ENCODE measurements around the gene MYO16. TPM values are rescaled to one million over a fixed set of nuclear protein-coding genes. Genes with fewer than 3 reads are reported as not detected.

Gene MYO16
- total RNA-seq, 4 donors from 2014 or later: under 0.01 to 0.21 TPM; not detected in 2

GRCh38 chr13:108834193-108834592 lies 204.8 kb downstream of the MYO16 start:
- Histone ChIP-seq H3K4me3 (no peak overlapping the region), H3K4me1 (no peaks in the 10 kb centered on the region), H3K9me3 (no peaks in the 10 kb centered on the region), H3K27me3 (no peaks in the 10 kb centered on the region), H3K36me3 (no peaks in the 10 kb centered on the region), H3K27ac (no peak overlapping the region)
- DNase-seq (ENCODE audit: low spot score in 2 of 2): no peak
- TF ChIP-seq EP300 (IDR thresholded peaks at IDR 0.05) (no peak), CTCF (IDR thresholded peaks at IDR 0.05) (no peak), POLR2A (IDR thresholded peaks at IDR 0.05) (no peak)
- WGBS, 2 donors: 92 to 98% methylated on average over 1 of the region's 1 CpG

DNA sequence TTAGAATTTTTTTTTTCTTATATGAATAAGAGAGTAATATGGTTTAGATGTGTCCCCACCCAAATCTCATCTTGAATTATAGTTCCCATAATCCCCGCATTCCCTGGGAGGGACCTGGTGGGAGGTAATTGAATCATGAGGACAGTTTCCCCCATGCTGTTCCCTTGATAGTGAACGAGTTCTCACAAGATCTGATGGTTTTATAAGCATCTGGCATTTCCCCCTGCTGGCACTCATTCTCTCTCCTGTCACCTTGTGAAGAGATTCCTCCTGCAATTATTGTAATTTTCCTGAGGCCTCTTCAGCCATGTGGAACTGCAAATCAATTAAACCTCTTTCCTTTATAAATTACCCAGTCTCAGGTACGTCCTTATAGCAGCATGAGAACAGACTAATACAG lies 205.7 kb downstream of the MYO16 start:
- no peaks in the 10 kb centered on the region for H3K36me3 ChIP-seq
- TF ChIP-seq POLR2A (IDR thresholded peaks at IDR 0.05): no peak
- no peak for TF ChIP-seq EP300 (IDR thresholded peaks at IDR 0.05)
- no peak for TF ChIP-seq CTCF (IDR thresholded peaks at IDR 0.05)
- no peak for DNase-seq (ENCODE audit: low spot score in 2 of 2)
- H3K27ac ChIP-seq: no peak overlapping the region
- no peaks in the 10 kb centered on the region for H3K27me3 ChIP-seq
- no peak overlapping the region for H3K4me3 ChIP-seq
- H3K4me1 ChIP-seq: no peaks in the 10 kb centered on the region
- 54 to 55% methylated on average over 3 of the region's 3 CpGs for WGBS, 2 donors
- H3K9me3 ChIP-seq: no peaks in the 10 kb centered on the region

DNA sequence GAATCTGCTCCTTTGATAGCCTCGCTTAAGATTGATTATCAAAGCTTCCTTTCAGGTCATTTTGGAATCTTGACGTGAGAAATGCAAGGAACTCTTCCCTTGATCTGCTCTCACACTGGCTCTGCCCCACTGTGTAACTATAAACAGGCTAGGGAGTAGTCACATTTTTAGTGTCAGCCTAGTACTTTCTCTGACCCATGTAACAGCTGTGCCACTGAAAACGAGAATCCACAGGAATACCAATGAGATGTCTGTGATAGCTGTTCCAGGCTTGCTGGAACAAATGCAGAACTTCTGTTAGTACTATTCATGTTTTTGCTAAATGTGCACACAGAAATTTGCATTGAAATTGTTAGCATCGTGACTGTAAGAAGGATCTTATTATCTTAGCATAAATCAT lies 221.3 kb downstream of the MYO16 start:
- DNase-seq (ENCODE audit: low spot score in 2 of 2): no peak
- H3K27me3 ChIP-seq: no peaks in the 10 kb centered on the region
- H3K27ac ChIP-seq: no peak overlapping the region
- H3K4me3 ChIP-seq: no peak overlapping the region
- no peaks in the 10 kb centered on the region for H3K36me3 ChIP-seq
- no peaks in the 10 kb centered on the region for H3K9me3 ChIP-seq
- 25 to 37% methylated on average over 4 of the region's 4 CpGs for WGBS, 2 donors
- TF ChIP-seq CTCF (IDR thresholded peaks at IDR 0.05): no peak
- TF ChIP-seq EP300 (IDR thresholded peaks at IDR 0.05): no peak
- TF ChIP-seq POLR2A (IDR thresholded peaks at IDR 0.05): no peak
- no peaks in the 10 kb centered on the region for H3K4me1 ChIP-seq

- H3K27ac ChIP-seq: no peak overlapping the region
- DNase-seq (ENCODE audit: low spot score in 2 of 2): no peak
- H3K4me1 ChIP-seq: no peaks in the 10 kb centered on the region
- no peak for TF ChIP-seq EP300 (IDR thresholded peaks at IDR 0.05)
- TF ChIP-seq CTCF (IDR thresholded peaks at IDR 0.05): no peak
- no peak for TF ChIP-seq POLR2A (IDR thresholded peaks at IDR 0.05)
- H3K27me3 ChIP-seq: no peaks in the 10 kb centered on the region
- WGBS, 2 donors: 65 to 72% methylated on average over 4 of the region's 4 CpGs
- H3K9me3 ChIP-seq: no peaks in the 10 kb centered on the region
- H3K4me3 ChIP-seq: no peak overlapping the region
- H3K36me3 ChIP-seq: no peaks in the 10 kb centered on the region
These were observed 222.2 kb downstream of the MYO16 start for GRCh38 chr13:108851660-108852059.

DNA sequence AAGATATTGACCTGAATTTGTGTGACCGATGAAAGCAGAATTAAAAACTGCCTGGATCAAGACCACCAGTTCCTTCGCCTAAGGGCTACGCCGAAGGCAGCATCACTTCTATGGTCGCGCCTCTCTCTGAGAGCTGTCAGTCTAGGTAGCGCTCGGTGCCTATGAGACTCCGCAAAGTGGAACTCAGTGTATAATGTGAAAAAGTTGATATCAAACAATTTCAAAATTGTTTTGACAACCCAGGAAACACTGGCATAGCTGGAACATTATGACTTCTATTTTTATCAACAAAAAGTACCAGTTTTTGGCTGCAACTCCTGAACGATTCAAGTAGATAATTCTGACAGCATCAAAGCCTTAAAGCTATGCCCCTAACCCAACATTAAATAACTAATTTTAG lies 223.6 kb downstream of the MYO16 start:
- TF ChIP-seq EP300 (IDR thresholded peaks at IDR 0.05) (no peak), CTCF (IDR thresholded peaks at IDR 0.05) (no peak), POLR2A (IDR thresholded peaks at IDR 0.05) (no peak)
- H3K27ac ChIP-seq: no peak overlapping the region
- no peak for DNase-seq (ENCODE audit: low spot score in 2 of 2)
- H3K9me3 ChIP-seq: no peaks in the 10 kb centered on the region
- H3K4me3 ChIP-seq: no peak overlapping the region
- no peaks in the 10 kb centered on the region for H3K27me3 ChIP-seq
- H3K4me1 ChIP-seq: no peaks in the 10 kb centered on the region
- H3K36me3 ChIP-seq: no peaks in the 10 kb centered on the region
- 91 to 94% methylated on average over 10 of the region's 10 CpGs for WGBS, 2 donors

All from tibial nerve (tissue), 4 donors.